Measurements from ENCODE around the gene PGR. TPM values are rescaled to one million over a fixed set of nuclear protein-coding genes. Genes with fewer than 3 reads are reported as not detected.

Gene PGR
- total and polyA plus RNA-seq, 2 of the 8 experiments (the other 6 are each of a cell fraction or from before 2014, with no cell fraction given), result 0.03 to 0.35 TPM

- Histone ChIP-seq H3K4me2 (ENCODE audit: insufficient read depth in 1 of 2, low read depth in 2 of 2, low read length in 2 of 2) (no peak overlapping the region), H2BK12ac (ENCODE audit: low read depth, low read length) (no peak overlapping the region), H3K14ac (ENCODE audit: insufficient read length) (no peak overlapping the region), H3K18ac (ENCODE audit: extremely low read depth, low read length) (no peak overlapping the region), H3K9me3 (ENCODE audit: insufficient read depth in 2 of 2, low read depth in 1 of 2, low read length in 1 of 2) (no peaks in the 10 kb centered on the region), H3K4me3 (ENCODE audit: extremely low read depth in 1 of 4, insufficient read depth in 2 of 4, low read depth in 3 of 4, low read length in 4 of 4) (no peak overlapping the region), H3K36me3 (ENCODE audit: control insufficient read depth in 2 of 4, insufficient read depth in 4 of 4, low read length in 3 of 4) (no peaks in the 10 kb centered on the region), H2AFZ (ENCODE audit: low read length) (no peak overlapping the region), H3K27ac (ENCODE audit: low read depth, low read length) (no peak overlapping the region), H3K27me3 (replicated peaks in 1 of 4; ENCODE audit: control insufficient read depth in 3 of 4, extremely low read depth in 1 of 4, insufficient read depth in 3 of 4, low read length in 3 of 4) (no peaks in the 10 kb centered on the region), H3K9ac (replicated peaks in 1 of 4; ENCODE audit: extremely low read depth in 1 of 4, low read depth in 3 of 4, low read length in 3 of 4) (no peak overlapping the region), H3K79me2 (ENCODE audit: control insufficient read depth in 1 of 2, insufficient read depth in 2 of 2, low read length in 2 of 2) (no peaks in the 10 kb centered on the region), H4K5ac (ENCODE audit: insufficient read length, low read depth, low read length) (no peak overlapping the region), H3K23ac (ENCODE audit: insufficient read length) (no peak overlapping the region), H2BK20ac (ENCODE audit: low read length) (no peak overlapping the region), H3K23me2 (ENCODE audit: low read depth, low read length) (no peaks in the 10 kb centered on the region; the same call in 1 of the 2 replicates), H2AK5ac (ENCODE audit: low read depth, low read length) (no peak overlapping the region), H3K56ac (replicated peaks; ENCODE audit: insufficient read length, low read depth, low read length) (no peak overlapping the region), H2BK15ac (ENCODE audit: low read length) (no peak overlapping the region), H3K79me1 (ENCODE audit: low read depth, low read length) (no peaks in the 10 kb centered on the region), H2BK5ac (ENCODE audit: low read depth, low read length) (no peak overlapping the region), H3K4me1 (replicated peaks in 1 of 4; ENCODE audit: control insufficient read depth in 3 of 4, insufficient read depth in 4 of 4, low read length in 3 of 4) (peaks cover 0 to 4% (median 0%) of the 10 kb centered on the region in 4 experiments; a peak in 1 of 7 replicates), H4K91ac (replicated peaks; ENCODE audit: insufficient read length, low read length) (no peak overlapping the region), H4K20me1 (replicated peaks in 1 of 2; ENCODE audit: control insufficient read depth in 1 of 2, insufficient read depth in 2 of 2, low read length in 2 of 2) (no peaks in the 10 kb centered on the region), H4K8ac (ENCODE audit: extremely low read depth, insufficient read depth, low read length) (no peak overlapping the region), H3K4ac (replicated peaks; ENCODE audit: insufficient read length, low read depth, low read length) (no peak overlapping the region), H2BK120ac (replicated peaks; ENCODE audit: low read depth, low read length) (no peak overlapping the region)
- FAIRE-seq, result no peak
- DNase-seq (ENCODE audit: low read depth in 1 of 2, low spot score in 2 of 2), result no peak
- TF ChIP-seq RNF2 (IDR thresholded peaks at IDR 0.05; ENCODE audit: borderline replicate concordance, low read depth, low read length, missing control alignments, poor library complexity, severe bottlenecking), result no peak
- TF ChIP-seq, protein P1, sequence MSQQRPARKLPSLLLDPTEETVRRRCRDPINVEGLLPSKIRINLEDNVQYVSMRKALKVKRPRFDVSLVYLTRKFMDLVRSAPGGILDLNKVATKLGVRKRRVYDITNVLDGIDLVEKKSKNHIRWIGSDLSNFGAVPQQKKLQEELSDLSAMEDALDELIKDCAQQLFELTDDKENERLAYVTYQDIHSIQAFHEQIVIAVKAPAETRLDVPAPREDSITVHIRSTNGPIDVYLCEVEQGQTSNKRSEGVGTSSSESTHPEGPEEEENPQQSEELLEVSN (IDR thresholded peaks at IDR 0.05), result no peak
- TF ChIP-seq NRF1 (IDR thresholded peaks at IDR 0.05; ENCODE audit: low read depth, low read length), result no peak
- TF ChIP-seq GTF2F1 (IDR thresholded peaks at IDR 0.05; ENCODE audit: borderline replicate concordance, low read depth, low read length), result no peak
- WGBS, 2 experiments (ENCODE audit: extremely low coverage in 1 of 2, insufficient coverage in 1 of 2, insufficient read length in 1 of 2, insufficient replicate concordance in 2 of 2, low coverage in 1 of 2, low lambda C conversion rate in 2 of 2, missing lambda C conversion rate in 1 of 2), result 86% methylated on average over 2 of the region's 2 CpGs; no CpG with 5 or more reads in 1 of the 2 experiments
- CTCF ChIA-PET (ENCODE audit: partially characterized antibody), result no interaction called here
- POLR2A ChIA-PET (ENCODE audit: partially characterized antibody), result no interaction called here
These were observed 26.2 kb downstream of the PGR start for GRCh38 chr11:101103433-101103832.
